ENCODE data around the gene PHF3. TPM values are rescaled to one million over a fixed set of nuclear protein-coding genes. Genes with fewer than 3 reads are reported as not detected.

The PHF3 gene
- total RNA-seq, 1 experiment from 2014 or later = 56.4 TPM

DNA sequence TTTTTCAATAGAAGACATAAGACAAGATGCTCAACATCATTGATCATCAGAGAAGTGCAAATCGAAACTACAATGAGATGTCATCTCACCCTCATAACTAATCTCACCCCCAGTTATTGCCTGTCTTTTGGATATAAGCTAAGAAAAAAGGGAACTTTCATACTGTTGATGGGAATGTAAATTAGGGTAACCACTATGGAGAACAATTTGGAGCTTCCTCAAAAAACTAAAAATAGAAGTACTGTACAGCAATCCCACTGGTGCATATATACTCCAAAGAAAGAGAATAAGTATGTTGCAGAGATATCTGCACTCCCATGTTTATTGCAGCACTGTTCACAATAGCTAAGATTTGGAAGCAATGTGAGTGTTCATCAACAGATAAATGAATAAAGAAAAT is 26.4 kb upstream of the PHF3 start:
- no peak for DNase-seq (ENCODE audit: low spot score)
- ATAC-seq = no peak
- Mint-ChIP-seq H3K9me3 (peaks cover 21% of the 10 kb centered on the region), H3K27me3 (ENCODE audit: low read depth) (peaks cover 4% of the 10 kb centered on the region; the same call in 1 of the 2 replicates), H3K27ac (no peak overlapping the region), H3K36me3 (0 out of 2 replicates have a peak, but pooled peaks cover 2% of the 10 kb centered on the region), H3K4me1 (no peaks in the 10 kb centered on the region), H3K4me3 (no peak overlapping the region)
- ChIA-PET CTCF (interaction anchor here (1.0 kb wide), 1 partner anchor 11 kb away, joined by 8 read pairs; no protein-coding TSS in a partner anchor), POLR2A (no interaction called here)
- TF ChIP-seq, protein P1, sequence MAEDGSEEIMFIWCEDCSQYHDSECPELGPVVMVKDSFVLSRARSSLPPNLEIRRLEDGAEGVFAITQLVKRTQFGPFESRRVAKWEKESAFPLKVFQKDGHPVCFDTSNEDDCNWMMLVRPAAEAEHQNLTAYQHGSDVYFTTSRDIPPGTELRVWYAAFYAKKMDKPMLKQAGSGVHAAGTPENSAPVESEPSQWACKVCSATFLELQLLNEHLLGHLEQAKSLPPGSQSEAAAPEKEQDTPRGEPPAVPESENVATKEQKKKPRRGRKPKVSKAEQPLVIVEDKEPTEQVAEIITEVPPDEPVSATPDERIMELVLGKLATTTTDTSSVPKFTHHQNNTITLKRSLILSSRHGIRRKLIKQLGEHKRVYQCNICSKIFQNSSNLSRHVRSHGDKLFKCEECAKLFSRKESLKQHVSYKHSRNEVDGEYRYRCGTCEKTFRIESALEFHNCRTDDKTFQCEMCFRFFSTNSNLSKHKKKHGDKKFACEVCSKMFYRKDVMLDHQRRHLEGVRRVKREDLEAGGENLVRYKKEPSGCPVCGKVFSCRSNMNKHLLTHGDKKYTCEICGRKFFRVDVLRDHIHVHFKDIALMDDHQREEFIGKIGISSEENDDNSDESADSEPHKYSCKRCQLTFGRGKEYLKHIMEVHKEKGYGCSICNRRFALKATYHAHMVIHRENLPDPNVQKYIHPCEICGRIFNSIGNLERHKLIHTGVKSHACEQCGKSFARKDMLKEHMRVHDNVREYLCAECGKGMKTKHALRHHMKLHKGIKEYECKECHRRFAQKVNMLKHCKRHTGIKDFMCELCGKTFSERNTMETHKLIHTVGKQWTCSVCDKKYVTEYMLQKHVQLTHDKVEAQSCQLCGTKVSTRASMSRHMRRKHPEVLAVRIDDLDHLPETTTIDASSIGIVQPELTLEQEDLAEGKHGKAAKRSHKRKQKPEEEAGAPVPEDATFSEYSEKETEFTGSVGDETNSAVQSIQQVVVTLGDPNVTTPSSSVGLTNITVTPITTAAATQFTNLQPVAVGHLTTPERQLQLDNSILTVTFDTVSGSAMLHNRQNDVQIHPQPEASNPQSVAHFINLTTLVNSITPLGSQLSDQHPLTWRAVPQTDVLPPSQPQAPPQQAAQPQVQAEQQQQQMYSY (CRISPR knock-in tag; IDR thresholded peaks at IDR 0.05) = no peak
- TF ChIP-seq, protein P2, sequence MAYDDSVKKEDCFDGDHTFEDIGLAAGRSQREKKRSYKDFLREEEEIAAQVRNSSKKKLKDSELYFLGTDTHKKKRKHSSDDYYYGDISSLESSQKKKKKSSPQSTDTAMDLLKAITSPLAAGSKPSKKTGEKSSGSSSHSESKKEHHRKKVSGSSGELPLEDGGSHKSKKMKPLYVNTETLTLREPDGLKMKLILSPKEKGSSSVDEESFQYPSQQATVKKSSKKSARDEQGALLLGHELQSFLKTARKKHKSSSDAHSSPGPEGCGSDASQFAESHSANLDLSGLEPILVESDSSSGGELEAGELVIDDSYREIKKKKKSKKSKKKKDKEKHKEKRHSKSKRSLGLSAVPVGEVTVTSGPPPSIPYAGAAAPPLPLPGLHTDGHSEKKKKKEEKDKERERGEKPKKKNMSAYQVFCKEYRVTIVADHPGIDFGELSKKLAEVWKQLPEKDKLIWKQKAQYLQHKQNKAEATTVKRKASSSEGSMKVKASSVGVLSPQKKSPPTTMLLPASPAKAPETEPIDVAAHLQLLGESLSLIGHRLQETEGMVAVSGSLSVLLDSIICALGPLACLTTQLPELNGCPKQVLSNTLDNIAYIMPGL (CRISPR knock-in tag; IDR thresholded peaks at IDR 0.05) = no peak
- TF ChIP-seq IRF2 (CRISPR knock-in tag; IDR thresholded peaks at IDR 0.05; ENCODE audit: borderline replicate concordance, low read depth) (no peak), E2F4 (CRISPR knock-in tag; IDR thresholded peaks at IDR 0.05; ENCODE audit: borderline replicate concordance, low read depth) (no peak)

DNA sequence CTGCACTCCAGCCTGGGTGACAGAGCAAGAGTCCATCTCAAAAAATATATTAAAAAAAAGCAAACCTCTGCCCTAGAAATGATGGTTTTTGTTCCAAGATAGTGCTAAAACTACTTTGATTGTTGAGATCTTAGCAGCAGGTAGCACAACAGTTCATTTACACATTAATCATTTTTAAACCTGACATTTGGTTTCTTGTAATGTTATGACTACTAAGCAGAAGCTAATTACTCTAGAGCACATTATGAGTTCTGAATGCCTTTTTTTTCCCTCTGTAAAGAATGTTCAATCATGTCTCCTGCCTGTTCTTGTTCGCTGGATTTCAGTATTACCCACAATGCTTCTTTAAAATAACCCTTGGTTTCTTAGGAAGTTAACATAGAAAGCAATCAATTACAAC is 24.7 kb upstream of the PHF3 start:
- H3K36me3 Mint-ChIP-seq = 0 out of 2 replicates have a peak, but pooled peaks cover 2% of the 10 kb centered on the region
- DNase-seq (ENCODE audit: low spot score) (no peak), ATAC-seq (no peak)
- H3K27ac Mint-ChIP-seq = no peak overlapping the region
- ChIA-PET POLR2A (no interaction called here), CTCF (interaction anchor here (2.0 kb wide), 1 partner anchor 12 kb away, joined by 10 read pairs; no protein-coding TSS in a partner anchor)
- no peak overlapping the region for H3K4me3 Mint-ChIP-seq
- H3K27me3 Mint-ChIP-seq (ENCODE audit: low read depth) = peaks cover 3% of the 10 kb centered on the region; the same call in 1 of the 2 replicates
- peaks cover 25% of the 10 kb centered on the region for H3K9me3 Mint-ChIP-seq
- TF ChIP-seq ZNF423 (CRISPR knock-in tag; IDR thresholded peaks at IDR 0.05) (no peak), NR3C1 (CRISPR knock-in tag; conservative IDR thresholded peaks at IDR 0.05; ENCODE audit: low read depth) (no peak), TEAD4 (CRISPR knock-in tag; IDR thresholded peaks at IDR 0.05) (no peak), ZNF219 (CRISPR knock-in tag; IDR thresholded peaks at IDR 0.05; ENCODE audit: borderline replicate concordance) (no peak), CREB1 (CRISPR knock-in tag; IDR thresholded peaks at IDR 0.05) (no peak), OVOL2 (CRISPR knock-in tag; IDR thresholded peaks at IDR 0.05; ENCODE audit: borderline replicate concordance) (no peak), ZNF425 (CRISPR knock-in tag; conservative IDR thresholded peaks at IDR 0.05) (no peak), ATF1 (CRISPR knock-in tag; IDR thresholded peaks at IDR 0.05) (no peak), RELA (CRISPR knock-in tag; IDR thresholded peaks at IDR 0.05; ENCODE audit: borderline replicate concordance) (no peak), ZNF138 (CRISPR knock-in tag; conservative IDR thresholded peaks at IDR 0.05) (no peak), CREM (CRISPR knock-in tag; IDR thresholded peaks at IDR 0.05) (no peak), ZNF232 (CRISPR knock-in tag; IDR thresholded peaks at IDR 0.05) (no peak)
- TF ChIP-seq, protein P2 (CRISPR knock-in tag; IDR thresholded peaks at IDR 0.05) = no peak
- H3K4me1 Mint-ChIP-seq = no peaks in the 10 kb centered on the region
